ENCODE measurements around the gene ZSWIM1.
"Not testable (repeated sequence)": the region's sequence is repeated elsewhere in the genome, so short reads cannot be mapped to it uniquely, and the experiment has no call there.

The ZSWIM1 gene

DNA sequence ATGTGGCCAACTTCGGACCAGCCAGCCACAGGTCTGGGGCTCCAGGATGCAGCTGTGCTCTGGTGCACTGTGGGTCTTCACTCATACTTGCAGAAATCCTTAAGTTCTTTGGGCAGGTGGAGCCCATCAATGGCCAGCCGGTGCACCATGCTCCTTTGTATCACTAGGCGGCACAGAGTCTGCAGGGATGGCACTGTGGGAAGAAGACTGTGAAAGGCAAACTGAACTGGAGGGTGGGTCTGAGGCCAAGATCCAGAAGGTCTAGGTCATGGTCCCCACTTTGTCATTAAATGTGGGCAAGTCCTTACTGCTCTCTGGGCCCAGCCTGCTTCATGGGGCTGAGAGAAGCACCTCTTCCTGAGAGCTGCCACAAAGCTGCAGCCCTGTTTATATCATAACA lies 7.7 kb downstream of the ZSWIM1 start:
- TF ChIP-seq GATA1 (IDR thresholded peaks at IDR 0.05; ENCODE audit: low read depth, low read length): no peak

DNA sequence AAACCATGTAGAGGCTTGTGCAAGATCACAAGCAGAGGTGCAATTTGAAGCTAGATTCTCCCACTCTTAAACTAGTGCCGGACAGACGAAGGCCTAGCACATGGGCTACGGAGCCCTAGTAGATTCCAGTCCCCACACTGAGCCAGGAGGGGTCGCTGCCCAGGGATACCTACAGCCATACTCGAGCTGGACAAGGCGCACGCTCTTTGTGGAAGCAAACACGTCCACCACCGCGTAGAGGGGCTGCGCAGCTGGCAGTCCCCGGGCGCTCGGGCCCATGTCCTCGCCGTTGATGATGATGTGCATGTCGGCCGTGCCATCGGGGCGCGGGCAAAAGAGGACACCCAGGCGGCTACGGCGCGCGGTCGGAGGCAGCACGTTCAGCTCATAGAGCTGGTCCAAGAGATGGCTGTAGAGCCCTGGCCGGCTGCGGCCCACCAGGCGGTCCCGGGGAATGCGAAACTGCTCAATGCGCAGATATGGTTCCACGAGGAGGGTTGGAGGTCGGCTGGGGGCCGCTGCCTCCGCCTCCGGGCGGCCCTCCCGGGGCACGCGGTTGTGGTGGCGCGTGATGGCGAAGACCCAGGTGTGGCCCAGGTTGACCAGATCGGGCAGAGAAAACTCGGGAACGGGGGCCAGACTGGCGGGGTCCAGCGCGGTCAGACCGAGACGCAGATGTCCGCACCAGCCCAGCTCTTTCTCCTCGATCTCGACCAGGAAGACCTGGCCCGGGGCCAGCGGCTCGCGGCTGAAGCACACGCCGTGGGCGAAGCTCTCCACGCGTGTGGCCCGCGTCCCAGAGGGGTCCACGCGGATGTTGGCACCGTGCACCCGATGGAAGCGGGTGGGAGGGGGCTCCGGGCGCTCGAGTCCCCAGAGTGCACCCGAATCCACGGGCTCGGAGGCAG lies 9.3 kb downstream of the ZSWIM1 start:
- peak; percentile 16 for TF ChIP-seq POLR2A (IDR thresholded peaks at IDR 0.05; ENCODE audit: low read length)
- TF ChIP-seq GATA1 (IDR thresholded peaks at IDR 0.05; ENCODE audit: low read depth, low read length): no peak
- peak; percentile 86 for DNase-seq

More for the DNA sequence above, 7.7 kb downstream of the ZSWIM1 start:
- no peak for DNase-seq

DNA sequence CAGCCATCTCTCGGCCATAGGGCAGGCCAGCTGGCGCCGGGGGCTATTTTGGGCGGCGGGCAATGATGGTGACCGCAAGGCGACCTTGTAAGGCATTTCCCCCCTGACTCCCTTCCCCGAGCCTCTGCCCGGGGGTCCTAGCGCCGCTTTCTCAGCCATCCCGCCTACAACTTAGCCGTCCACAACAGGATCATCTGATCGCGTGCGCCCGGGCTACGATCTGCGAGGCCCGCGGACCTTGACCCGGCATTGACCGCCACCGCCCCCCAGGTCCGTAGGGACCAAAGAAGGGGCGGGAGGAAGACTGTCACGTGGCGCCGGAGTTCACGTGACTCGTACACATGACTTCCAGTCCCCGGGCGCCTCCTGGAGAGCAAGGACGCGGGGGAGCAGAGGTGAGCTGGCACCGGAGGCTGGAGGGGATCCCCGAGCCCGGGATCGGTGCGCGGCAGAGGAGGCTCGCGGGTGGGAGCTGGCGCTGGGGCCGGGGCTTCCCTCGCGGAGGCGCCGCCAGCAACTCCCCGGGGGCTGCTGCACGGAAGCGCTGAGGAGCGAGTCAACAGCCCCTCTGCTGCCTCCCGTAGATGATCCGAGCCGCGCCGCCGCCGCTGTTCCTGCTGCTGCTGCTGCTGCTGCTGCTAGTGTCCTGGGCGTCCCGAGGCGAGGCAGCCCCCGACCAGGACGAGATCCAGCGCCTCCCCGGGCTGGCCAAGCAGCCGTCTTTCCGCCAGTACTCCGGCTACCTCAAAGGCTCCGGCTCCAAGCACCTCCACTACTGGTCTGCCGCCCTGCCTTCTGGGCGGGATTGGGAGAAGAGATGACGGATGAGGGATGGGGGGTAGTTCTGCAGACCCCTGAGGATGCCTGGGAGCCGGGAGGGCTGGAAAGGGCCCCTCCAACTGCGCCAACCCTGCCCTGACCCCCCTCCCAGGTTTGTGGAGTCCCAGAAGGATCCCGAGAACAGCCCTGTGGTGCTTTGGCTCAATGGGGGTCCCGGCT lies 10.3 kb downstream of the ZSWIM1 start, which contains the start of the genes CTSA and NEURL2:
Gene CTSA (plus strand): TSS at position 351 of the 999 bp plus-strand sequence. CDS start 234 bp downstream, at position 585.
Gene NEURL2 (minus strand): TSS at position 224 of the 999 bp plus-strand sequence. CDS start 217 bp downstream, at position 7.
- peak; percentile 57 for TF ChIP-seq POLR2A (IDR thresholded peaks at IDR 0.05; ENCODE audit: low read length)
- TF ChIP-seq GATA1 (IDR thresholded peaks at IDR 0.05; ENCODE audit: low read depth, low read length): no peak
- peak; percentile 93 to 94 for DNase-seq

DNA sequence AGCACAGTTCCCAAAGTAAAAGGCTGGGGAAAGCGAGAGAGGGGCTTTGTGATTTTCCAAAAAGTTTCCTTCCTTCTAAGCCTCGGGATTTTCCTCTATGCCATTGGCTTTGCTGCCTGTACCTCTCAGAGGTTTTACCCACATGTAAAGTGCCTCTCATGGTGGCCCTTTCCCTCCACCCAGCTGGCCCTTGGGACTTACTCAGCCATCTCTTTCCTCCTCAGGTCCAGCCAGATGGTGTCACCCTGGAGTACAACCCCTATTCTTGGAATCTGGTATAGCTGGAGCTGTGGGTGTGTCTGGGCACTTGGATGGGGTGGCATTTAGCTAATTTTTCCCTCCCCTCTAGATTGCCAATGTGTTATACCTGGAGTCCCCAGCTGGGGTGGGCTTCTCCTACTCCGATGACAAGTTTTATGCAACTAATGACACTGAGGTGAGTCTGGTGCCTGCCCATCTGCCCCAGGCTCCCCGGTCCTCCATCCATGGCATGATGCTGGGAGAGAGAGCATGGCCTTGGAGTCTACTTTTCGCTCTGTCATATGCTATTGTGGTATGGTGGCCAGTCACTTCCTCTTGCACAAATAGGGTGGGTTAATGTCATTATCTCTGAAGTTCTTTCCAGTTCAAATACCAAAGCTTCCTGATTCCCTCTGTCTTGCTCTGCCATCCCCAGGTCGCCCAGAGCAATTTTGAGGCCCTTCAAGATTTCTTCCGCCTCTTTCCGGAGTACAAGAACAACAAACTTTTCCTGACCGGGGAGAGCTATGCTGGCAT lies 11.2 kb downstream of the ZSWIM1 start:
- DNase-seq: peak; percentile 21 to 54
- TF ChIP-seq POLR2A (IDR thresholded peaks at IDR 0.05; ENCODE audit: low read length): no peak
- TF ChIP-seq GATA1 (IDR thresholded peaks at IDR 0.05; ENCODE audit: low read depth, low read length): no peak

DNA sequence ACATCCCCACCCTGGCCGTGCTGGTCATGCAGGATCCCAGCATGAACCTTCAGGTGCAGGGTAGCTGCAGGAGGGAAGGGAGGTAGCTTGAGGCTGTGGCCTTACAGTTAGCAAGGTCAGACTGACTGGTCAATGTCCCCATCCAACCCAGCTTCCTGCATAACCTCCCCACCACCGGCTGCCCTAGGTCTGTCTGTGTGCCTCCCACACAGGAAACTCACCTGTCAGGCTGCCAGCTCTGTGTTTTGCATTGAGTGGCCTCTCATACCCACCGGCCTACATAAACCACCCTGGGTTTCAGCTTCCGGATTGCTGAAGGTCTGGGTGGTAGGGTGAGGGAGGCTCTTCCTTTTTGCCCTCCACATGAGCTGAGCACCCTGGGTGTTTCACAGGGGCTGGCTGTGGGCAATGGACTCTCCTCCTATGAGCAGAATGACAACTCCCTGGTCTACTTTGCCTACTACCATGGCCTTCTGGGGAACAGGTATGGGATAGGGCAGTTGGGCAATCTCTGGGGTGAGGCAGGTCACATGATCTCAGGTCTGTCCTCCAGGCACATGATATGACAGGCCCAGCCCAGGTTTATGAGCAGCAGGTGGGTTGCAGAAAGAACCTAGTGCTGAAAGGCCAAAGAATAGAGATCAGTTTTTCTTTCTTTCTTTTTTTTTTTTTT lies 11.9 kb downstream of the ZSWIM1 start:
- DNase-seq: no peak
- TF ChIP-seq GATA1 (IDR thresholded peaks at IDR 0.05; ENCODE audit: low read depth, low read length) (no peak), POLR2A (IDR thresholded peaks at IDR 0.05; ENCODE audit: low read length) (no peak)

DNA sequence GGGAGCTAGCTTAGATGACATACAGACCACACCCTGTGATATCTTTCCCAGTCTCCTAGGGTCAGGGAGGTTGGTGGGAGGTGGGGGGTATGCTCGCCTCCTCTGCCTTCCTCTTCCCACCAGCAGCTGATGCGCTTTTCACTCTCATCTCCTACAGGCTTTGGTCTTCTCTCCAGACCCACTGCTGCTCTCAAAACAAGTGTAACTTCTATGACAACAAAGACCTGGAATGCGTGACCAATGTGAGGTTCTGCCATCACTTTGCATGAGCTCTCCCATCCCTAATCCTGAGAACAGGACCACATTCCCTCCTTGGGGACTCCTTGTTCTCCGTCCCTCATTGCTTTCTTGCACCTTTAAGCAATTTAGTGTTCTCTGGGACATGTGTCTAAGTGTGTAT lies 12.8 kb downstream of the ZSWIM1 start:
- TF ChIP-seq GATA1 (IDR thresholded peaks at IDR 0.05; ENCODE audit: low read depth, low read length): no peak
- no peak for TF ChIP-seq POLR2A (IDR thresholded peaks at IDR 0.05; ENCODE audit: low read length)
- DNase-seq: no peak

DNA sequence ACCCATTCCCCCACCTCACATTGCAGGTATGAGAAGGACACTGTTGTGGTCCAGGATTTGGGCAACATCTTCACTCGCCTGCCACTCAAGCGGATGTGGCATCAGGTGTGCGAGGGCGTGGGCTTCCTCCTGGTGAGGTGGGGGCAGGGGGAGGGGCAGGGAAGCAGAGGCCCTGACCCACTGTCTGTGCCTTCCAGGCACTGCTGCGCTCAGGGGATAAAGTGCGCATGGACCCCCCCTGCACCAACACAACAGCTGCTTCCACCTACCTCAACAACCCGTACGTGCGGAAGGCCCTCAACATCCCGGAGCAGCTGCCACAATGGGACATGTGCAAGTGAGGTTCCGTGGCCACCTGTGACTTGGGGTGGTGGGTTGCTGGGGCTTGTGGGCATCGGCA lies 13.8 kb downstream of the ZSWIM1 start:
- no peak for DNase-seq
- TF ChIP-seq GATA1 (IDR thresholded peaks at IDR 0.05; ENCODE audit: low read depth, low read length): no peak
- no peak for TF ChIP-seq POLR2A (IDR thresholded peaks at IDR 0.05; ENCODE audit: low read length)

DNA sequence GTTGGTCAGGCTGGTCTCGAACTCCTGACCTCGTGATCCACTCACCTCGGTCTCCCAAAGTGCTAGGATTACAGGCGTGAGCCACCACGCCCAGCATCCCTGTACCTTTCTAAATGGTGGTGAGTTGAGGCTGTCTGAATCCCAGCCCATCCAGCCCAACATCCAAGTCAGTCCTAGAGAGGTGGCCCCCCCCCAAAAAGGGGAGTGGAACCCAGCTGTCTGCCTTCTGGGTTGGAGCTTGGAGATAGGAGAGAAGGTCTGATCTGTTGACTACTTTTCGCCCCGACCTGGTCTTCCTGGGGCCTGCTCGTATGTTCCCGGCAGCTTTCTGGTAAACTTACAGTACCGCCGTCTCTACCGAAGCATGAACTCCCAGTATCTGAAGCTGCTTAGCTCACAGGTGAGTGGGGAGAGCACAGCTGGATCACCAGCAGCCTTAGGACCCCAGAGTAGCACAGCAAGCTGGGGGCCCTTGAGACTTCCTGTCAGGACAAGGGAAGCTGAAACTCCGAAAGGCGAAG lies 15.7 kb downstream of the ZSWIM1 start:
- TF ChIP-seq GATA1 (IDR thresholded peaks at IDR 0.05; ENCODE audit: low read depth, low read length): no peak
- TF ChIP-seq POLR2A (IDR thresholded peaks at IDR 0.05; ENCODE audit: low read length): no peak
- no peak for DNase-seq

DNA sequence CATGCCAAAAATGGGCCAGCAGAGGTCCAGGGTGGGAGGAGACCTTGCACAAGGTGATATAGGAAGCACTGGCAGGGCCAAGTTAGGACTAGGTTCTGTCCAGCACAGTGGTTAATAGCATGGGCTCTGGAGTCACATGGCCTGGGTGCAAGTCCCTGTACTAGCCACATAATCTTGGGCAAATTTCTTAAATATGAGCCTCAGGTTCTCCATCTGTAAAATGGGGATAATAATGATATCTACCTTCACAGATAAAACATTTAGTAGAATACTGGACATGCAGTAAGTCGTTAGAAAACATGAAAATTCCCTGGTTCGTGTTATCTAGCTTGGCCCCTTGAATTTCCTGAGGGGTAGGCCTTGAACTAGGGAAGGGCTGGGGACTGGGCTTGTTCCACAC lies 16.3 kb downstream of the ZSWIM1 start:
- no peak for TF ChIP-seq GATA1 (IDR thresholded peaks at IDR 0.05; ENCODE audit: low read depth, low read length)
- TF ChIP-seq POLR2A (IDR thresholded peaks at IDR 0.05; ENCODE audit: low read length): no peak
- no peak for DNase-seq

DNA sequence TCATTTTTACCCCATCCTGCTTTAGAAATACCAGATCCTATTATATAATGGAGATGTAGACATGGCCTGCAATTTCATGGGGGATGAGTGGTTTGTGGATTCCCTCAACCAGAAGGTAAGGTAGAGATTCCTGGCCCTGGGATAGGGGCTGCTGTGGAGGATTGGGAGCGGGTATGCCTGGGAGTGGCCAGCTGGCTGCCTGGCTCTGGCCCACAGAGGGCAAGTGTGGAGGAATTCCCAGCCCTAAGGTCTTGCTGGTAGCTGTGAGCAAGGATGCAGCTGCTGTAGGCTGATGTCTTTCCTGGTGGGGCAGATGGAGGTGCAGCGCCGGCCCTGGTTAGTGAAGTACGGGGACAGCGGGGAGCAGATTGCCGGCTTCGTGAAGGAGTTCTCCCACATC lies 16.7 kb downstream of the ZSWIM1 start:
- no peak for TF ChIP-seq GATA1 (IDR thresholded peaks at IDR 0.05; ENCODE audit: low read depth, low read length)
- no peak for TF ChIP-seq POLR2A (IDR thresholded peaks at IDR 0.05; ENCODE audit: low read length)
- DNase-seq: no peak

DNA sequence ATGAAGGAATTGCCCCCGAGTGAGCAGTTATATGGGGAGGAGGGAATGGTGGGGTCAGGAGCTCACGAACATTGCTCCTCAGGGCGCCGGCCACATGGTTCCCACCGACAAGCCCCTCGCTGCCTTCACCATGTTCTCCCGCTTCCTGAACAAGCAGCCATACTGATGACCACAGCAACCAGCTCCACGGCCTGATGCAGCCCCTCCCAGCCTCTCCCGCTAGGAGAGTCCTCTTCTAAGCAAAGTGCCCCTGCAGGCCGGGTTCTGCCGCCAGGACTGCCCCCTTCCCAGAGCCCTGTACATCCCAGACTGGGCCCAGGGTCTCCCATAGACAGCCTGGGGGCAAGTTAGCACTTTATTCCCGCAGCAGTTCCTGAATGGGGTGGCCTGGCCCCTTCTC lies 17.3 kb downstream of the ZSWIM1 start:
- TF ChIP-seq POLR2A (IDR thresholded peaks at IDR 0.05; ENCODE audit: low read length) (no peak), GATA1 (IDR thresholded peaks at IDR 0.05; ENCODE audit: low read depth, low read length) (no peak)
- no peak for DNase-seq

DNA sequence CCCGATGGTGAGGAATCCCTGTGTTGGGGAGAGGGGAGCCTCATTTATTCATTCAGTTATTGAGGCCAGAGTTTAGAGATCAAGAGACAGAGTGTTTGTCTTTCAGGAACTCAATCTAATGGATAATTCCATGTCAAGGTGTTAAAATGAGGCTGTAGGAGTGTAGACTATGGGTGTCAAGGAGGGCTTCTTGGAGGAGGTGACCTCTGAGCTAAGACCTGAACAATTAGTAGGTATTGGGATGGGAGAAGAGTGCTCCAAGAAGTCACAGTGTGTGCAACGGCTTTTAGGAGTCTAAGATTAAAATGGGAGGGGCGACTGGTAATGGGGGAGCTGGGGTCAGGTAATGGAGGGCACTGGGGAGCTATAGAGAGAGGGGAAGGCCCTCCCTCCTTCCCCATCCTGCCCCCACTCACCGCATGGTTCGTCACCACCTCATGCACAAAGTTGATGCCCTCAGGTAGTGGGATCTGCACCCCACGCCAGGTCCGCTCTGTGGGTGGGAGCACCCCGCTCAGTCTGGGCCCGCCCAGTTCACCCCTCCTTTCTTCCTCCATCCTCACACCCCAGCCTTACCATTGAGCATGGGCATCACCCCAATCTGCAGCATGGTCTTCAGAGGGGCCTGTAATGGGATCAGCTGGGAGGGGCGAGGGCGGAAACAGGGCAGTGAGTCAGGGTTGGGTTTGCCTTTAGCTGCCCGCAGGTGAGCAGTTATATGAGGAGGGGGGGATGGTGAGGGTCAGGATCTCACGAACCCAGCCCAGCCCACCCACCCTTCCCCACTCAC lies 18.2 kb downstream of the ZSWIM1 start:
- no peak for DNase-seq
- TF ChIP-seq GATA1 (IDR thresholded peaks at IDR 0.05; ENCODE audit: low read depth, low read length) (no peak), POLR2A (IDR thresholded peaks at IDR 0.05; ENCODE audit: low read length) (no peak)

DNA sequence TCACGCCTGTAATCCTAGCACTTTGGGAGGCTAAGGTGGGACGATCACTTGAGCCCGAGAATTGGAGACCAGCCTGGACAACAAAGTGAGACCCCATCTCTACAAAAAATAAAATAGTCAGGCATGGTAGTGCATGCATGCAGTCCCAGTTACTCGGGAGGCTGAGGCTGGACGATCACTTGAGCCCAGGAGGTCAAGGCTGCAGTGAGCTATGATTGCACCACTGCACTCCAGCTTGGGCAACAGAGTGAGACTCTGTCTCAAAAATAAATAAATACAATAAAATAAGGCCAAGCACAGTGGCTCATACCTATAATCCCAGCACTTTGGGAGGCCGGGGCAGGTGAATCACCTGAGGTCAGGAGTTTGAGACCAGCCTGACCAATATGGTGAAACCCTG lies 20.3 kb downstream of the ZSWIM1 start:
- DNase-seq: not testable (repeated sequence)
